HG02973 (cell line): ENCODE measurements around the gene CIITA.
"Not testable (repeated sequence)": the region's sequence is repeated elsewhere in the genome, so short reads cannot be mapped to it uniquely, and the experiment has no call there.

Source experiments
- ATAC-seq: cut with Tn5 transposase; IDR thresholded peaks from one replicate; pipeline ENCODE4 v1.9.1; 2021; ENCODE audit warnings: moderate library complexity; ENCODE audit not compliant: unreplicated experiment

CIITA gene, protein sequence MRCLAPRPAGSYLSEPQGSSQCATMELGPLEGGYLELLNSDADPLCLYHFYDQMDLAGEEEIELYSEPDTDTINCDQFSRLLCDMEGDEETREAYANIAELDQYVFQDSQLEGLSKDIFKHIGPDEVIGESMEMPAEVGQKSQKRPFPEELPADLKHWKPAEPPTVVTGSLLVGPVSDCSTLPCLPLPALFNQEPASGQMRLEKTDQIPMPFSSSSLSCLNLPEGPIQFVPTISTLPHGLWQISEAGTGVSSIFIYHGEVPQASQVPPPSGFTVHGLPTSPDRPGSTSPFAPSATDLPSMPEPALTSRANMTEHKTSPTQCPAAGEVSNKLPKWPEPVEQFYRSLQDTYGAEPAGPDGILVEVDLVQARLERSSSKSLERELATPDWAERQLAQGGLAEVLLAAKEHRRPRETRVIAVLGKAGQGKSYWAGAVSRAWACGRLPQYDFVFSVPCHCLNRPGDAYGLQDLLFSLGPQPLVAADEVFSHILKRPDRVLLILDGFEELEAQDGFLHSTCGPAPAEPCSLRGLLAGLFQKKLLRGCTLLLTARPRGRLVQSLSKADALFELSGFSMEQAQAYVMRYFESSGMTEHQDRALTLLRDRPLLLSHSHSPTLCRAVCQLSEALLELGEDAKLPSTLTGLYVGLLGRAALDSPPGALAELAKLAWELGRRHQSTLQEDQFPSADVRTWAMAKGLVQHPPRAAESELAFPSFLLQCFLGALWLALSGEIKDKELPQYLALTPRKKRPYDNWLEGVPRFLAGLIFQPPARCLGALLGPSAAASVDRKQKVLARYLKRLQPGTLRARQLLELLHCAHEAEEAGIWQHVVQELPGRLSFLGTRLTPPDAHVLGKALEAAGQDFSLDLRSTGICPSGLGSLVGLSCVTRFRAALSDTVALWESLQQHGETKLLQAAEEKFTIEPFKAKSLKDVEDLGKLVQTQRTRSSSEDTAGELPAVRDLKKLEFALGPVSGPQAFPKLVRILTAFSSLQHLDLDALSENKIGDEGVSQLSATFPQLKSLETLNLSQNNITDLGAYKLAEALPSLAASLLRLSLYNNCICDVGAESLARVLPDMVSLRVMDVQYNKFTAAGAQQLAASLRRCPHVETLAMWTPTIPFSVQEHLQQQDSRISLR

DNA sequence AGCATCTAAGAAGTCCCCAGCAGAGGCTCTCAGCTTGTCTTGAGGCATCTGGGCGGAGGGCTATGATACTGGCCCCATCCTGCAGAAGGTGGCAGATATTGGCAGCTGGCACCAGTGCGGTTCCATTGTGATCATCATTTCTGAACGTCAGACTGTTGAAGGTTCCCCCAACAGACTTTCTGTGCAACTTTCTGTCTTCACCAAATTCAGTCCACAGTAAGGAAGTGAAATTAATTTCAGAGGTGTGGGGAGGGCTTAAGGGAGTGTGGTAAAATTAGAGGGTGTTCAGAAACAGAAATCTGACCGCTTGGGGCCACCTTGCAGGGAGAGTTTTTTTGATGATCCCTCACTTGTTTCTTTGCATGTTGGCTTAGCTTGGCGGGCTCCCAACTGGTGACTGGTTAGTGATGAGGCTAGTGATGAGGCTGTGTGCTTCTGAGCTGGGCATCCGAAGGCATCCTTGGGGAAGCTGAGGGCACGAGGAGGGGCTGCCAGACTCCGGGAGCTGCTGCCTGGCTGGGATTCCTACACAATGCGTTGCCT lies at the start of gene CIITA:
Gene CIITA (plus strand): TSS at position 404 of the 543 bp plus-strand sequence. CDS start 129 bp downstream, at position 533.
- peak; percentile 44 for ATAC-seq

DNA sequence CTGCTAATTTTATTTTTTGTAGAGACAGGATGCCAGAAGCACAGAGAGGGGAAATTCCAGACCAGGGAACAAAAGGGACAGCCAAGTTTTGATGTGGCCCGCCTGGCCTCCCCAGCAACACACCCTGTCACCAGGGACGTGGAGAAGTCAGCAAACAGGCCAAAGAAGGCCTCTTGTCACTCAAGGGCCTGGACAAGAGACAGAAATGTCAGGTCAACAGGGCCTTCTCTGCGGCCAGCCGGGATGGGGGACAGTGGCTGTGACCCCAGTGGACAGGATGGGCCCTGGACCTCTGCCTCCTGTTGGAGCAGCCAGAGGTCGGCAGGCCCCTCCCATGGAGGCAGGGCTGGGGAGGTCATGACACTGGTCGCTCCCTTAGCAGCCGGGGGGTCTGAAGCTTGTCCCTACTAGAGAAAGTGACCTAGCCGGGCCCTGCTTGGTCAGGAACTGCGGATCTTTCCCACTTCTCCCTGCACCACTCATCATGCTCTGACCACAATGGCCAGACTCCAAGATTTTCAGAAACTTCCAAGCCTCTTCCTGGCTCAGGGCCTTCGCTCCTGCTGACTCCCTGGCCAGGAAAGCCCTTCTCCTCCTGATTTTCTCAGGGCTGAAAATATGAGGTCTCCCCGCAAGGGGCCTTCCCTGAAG lies 49.2 kb upstream of the CIITA start:
- ATAC-seq = no peak

- no peak for ATAC-seq
These were observed 48.1 kb upstream of the CIITA start for GRCh38 chr16:10828851-10829366.

- ATAC-seq = not testable (repeated sequence)
These were observed 47.5 kb upstream of the CIITA start for GRCh38 chr16:10829390-10830098.

- not testable (repeated sequence) for ATAC-seq
These were observed 46.8 kb upstream of the CIITA start for GRCh38 chr16:10830240-10830639.

- ATAC-seq = no peak
These were observed 44.8 kb upstream of the CIITA start for GRCh38 chr16:10831894-10832886.

GRCh38 chr16:10833271-10833670 lies 43.7 kb upstream of the CIITA start:
- ATAC-seq = no peak

DNA sequence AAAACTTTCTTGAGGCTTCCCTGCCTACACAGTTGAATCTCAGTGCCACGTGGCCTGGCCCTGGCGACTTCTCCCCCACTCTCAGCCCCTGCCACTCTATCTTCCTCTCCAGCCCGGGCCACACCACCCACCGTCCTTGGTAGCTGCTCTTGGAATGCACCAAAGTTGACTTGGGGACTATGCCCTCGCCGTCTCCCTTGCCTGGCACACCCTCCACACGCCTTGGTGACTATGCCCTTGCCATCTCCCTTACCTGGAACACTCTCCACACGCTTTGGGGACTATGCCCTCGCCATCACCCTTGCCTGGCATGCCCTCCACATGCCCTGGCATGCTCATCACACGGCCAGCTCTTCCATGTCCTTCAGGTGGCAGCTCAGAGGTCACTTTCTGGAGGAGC lies 42.9 kb upstream of the CIITA start:
- no peak for ATAC-seq

GRCh38 chr16:10834766-10835165 lies 42.2 kb upstream of the CIITA start:
- ATAC-seq = no peak

DNA sequence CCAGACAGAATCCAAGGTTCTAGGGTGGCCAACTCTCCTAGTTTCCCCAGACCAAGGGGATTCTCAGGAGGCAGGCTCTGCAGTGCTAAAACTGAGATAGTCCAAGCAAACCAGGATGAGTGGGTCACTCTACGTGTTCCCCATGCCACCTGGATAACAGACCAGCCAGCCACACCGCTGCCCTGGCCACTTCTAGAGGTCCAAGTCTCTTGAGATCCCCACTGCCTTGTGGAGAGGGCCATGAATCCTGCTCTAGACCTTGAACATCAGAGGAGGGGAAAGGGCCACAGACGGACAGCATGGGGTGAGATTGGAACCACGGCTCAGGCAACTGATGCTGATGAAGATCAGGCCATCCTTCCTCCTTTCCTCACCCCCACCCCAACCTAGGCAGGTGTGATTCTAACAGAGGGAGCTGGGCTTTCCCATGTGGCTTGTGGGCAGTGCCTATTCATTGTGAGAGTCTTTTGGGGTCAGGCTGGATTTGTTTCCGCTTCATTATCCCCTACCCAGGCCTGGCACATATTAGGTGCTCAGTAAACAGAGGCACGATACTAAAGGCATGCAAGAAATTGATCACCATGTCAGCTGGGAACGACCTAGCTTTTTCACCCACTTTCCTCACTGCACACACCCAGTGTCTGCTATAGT lies 41.6 kb upstream of the CIITA start:
- ATAC-seq = peak; percentile 46

DNA sequence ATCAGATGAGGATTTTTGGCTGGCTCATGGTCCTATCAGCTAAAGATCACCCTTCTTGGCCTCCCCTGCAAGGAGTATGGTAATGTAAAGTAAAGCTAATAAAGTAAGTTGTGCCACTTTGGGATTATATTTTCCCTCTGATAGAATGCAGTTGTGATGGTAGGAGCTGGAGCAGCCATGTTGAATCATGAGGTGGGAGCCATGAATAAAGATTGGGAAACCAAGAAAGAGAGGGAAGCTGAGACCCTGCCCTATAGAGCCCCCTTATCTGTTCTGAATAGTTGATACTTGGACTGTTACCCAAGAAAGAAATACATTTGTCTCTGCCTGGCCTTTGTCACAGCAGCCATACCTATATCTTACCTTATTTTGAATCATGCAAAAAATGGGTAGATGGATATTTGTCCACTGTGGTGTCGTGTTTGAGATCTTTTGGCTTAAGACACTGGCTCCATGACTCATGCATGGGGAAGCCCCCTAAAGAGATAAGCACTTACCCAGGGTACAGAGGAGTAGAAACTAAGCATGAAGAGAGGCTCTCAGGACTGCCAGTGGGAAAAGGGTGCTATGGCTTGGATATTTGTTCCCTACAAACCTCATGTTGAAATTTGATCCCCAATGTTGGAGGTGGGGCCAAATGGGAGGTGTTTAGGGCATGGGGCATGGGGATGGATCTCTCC lies 40.7 kb upstream of the CIITA start:
- no peak for ATAC-seq

DNA sequence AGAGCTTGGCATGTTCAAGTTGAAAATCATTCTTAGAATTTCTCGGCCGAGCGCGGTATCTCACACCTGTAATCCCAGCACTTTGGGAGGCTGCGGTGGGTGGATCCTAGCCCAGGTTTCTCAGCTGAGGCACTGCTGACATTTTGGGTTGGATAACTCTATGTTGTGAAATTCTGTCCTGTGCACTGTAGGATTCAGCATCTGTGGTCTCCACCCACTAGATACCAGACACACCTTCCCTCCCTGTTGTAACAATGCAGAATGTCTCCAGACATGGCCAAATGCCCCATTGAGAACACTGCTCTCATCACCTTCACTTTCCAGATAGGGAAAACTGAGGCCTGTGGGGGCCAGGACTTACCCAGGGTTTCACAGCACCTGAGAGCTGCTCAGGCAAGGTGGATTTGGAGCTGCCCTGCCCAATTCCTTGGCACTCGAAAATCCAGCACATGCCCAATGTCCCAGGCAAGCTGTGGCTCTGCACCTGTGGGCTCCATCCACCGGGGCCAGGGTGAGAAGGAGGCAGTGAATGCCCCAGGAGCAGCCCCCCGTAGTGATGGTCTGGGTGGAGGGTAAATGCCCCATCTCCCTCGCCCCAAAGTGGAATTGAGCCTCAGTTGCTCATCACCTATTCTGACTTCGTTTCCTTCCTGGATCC lies 38.3 kb upstream of the CIITA start:
- no peak for ATAC-seq

- no peak for ATAC-seq
These were observed 37.7 kb upstream of the CIITA start for GRCh38 chr16:10839279-10839666.

GRCh38 chr16:10840703-10841102 lies 36.3 kb upstream of the CIITA start:
- ATAC-seq = no peak

DNA sequence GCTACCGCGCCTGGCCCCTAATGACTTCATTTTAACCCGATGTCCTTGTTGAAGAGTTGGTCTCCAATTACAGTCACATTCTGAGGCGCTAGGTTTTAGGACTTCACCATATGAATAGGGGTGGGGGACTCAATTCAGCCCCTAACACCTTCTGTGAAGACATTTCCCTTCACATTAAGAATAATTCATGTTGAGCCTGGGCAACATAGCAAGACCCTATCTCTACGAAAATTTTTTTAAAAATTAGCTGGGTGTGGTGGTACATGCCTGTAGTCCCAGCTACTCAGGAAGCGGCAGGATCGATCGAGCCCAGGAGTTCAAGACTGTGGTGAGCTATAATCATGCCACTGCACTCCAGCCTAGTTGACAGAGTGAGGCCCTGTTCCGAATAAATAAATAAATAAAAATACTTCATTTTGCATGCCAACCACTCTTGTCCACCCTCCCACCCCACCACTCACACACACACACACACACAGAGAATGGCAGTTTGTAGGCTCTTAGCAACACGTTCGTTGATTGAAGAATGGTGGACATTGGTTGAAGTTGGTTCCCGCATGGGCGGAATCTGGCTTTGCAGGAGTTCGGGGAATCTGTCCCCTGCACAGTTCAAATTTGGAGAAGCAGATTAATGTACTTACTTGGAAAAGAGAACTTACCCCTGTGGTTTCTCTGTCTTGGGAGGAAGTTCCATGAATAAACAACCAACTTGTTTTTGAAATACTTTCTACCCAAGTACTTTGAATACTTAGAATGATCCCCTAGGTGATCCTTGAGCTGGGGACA lies 30.6 kb upstream of the CIITA start:
- no peak for ATAC-seq

DNA sequence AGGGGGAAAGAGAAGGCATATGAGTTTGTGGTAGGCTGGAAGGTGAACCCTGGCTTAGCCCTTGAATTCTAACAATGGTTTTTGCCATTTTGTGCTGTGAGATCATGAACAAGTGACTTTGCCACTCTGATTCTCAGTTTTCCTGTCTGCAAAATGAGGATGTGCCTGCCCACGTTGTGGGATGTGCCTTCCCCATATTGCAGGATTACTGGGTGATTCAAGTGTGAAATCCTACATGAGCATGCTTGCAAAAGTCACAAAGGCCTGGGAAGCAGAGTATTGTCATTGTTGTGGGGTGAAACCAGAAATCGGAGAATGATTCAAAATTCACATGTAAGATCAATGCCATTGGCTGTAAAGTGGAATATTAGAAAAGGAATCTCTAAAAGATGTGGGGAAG lies 29.8 kb upstream of the CIITA start:
- no peak for ATAC-seq
